Endometrium (tissue), 2 donors: ENCODE measurements around the gene ADGRB3.
"Not testable (repeated sequence)": the region's sequence is repeated elsewhere in the genome, so short reads cannot be mapped to it uniquely, and the experiment has no call there.

ENCODE experiments used
- FAIRE-seq: peaks from 2 replicates; lab custom pipeline; 2012; peaks lifted over from hg19 to GRCh38; lab: Jason Lieb, UNC
- donor health status: control.
- donor health status: control.

The ADGRB3 gene

DNA sequence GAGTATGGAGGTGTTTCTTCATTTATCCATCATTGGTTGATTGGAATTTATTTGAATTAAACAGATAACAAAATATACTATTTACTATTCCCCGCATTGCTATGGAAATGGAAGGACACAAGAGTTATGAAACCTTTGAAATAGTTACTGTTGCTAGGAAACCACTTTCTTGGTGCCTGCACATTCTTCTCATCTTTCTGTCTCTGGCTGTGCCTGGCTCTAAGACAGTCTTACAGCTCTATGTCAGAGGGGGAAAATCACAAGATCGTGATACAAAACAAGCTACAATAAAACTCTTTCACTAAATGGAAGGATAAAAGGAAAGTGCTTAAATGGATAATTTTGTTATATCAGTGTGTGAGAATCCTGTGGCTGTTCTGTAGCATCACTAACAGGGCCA lies 708.8 kb downstream of the ADGRB3 start:
- FAIRE-seq = no peak

DNA sequence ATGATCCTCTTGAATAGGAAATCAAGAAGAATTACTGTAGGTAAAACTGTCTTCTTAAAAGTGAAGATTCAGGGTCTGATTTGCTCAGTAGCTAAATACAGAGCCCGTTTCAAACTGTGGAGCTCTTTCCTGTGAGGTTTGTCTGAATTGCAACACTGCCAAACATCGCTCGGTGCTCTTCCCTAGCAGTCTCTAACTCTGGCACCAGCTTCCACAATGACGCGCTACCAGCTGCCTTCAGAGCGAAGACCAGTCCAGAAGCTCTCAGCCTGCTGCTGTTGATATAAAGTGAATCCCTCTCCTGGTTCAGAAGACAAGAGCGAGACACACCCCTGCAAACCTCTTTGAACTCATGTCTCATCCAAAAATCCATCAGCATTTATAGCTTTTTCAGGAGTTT lies 714.7 kb downstream of the ADGRB3 start:
- FAIRE-seq = no peak

DNA sequence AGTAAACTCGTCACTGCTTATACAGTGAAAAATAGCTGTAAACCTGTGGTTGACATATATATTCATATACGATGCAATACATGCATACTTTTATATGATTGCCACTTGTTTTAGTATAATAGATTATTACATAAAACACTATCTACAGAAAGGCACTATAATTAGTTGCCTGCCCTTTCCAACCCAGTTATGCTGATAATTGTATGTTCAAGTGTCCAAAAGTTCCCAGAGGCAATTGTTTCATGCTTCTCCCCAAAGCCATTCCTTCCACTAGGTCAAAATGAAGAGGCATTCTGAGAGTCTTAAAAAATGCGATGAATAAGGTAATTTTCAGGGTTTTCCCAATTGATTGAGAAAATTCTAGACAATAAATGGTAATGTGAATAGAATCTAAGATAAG lies 727.1 kb downstream of the ADGRB3 start:
- FAIRE-seq = no peak

DNA sequence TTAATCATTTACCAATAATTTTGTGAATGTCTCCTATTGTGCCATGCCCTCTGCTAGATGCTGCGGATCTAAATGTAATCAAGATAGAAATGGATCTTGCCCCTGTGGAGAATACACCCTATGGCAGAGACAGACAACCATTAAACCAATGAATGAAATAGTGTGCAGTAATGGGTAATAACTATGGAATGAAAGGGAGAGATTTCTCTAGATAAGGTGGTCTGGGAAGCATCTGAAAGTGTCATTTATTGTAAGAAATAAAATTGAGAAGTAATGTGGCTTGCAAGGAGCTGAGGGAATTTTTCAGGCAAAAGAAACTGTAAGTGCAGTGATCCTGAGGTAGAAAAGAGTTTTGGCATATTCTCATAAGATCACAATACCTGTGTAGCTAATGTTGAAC lies 731.7 kb downstream of the ADGRB3 start:
- FAIRE-seq = no peak

DNA sequence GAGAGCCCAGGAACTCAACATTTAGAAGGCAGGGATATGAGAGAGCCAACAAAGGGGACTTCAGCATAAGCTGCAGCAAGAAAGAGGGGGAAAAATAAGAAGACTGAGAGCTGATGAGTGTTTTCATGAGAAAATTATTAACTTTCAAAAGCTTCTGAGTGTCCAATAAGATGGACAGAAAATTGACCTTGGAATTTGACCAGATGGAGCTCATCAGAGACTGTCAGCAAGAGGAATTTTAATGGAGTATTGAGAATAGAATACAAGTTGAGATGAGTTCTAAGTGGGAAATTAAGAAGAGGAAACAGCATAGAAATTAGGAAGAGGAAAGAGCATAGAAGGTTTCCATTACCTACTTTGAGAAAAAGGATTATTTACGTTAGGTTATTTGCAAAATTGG lies 733.5 kb downstream of the ADGRB3 start:
- no peak for FAIRE-seq

DNA sequence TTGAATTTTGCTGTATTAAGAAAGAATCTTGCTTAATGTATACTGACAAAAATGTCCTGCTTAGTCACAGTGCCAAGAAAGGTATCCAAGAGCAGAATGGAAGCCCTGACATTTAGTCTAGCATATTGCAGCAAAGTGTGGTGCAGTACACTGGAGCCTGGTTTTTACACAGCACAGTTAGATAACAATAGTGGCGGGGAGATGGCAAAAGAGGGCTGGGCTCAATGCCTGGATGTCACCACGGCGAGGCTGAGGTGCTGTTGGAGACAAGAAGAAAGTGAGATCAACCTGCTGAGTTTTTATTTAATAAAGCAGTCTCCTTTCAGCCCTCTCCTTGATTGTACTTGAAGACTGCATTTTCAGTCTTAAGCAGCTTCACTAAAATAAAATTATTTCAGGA lies 735.7 kb downstream of the ADGRB3 start:
- no peak for FAIRE-seq

DNA sequence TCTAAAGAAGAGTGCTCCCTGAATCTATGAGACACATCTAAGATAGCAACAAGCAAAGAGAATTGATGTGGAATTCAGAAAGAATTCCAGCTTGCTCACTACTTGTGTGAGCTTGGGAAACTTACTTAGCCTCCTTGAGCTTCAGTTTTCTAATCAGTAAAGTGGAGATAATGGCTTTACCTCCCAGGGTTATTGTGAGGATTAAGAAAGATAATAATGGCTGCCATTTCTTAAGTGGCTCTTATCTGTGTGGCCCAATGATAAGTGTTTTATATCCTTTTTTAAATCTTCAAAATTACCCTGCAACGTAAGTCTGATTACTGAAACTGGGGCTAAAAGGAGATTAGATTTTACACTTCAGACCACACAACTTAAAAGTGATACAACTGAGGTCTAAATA lies 743.2 kb downstream of the ADGRB3 start:
- FAIRE-seq = no peak

DNA sequence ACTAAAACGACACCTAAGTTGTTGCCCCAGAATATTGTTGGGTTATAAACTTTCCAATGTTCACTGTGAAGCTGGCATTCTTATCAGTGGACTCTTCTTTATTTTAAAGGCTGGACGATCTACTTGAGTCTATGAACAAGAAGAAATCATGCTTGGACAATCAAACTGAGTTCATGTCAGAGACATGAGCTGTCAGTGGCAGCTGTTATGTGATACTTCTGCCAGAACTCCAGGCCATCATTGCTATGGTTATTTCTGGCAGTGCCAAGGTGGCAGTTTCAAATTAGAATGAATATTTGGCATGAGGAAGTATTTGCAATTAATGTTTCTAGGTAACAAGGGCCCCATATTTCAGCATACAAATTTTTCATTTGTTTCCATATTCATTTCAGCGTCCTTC lies 744.4 kb downstream of the ADGRB3 start:
- FAIRE-seq = no peak

DNA sequence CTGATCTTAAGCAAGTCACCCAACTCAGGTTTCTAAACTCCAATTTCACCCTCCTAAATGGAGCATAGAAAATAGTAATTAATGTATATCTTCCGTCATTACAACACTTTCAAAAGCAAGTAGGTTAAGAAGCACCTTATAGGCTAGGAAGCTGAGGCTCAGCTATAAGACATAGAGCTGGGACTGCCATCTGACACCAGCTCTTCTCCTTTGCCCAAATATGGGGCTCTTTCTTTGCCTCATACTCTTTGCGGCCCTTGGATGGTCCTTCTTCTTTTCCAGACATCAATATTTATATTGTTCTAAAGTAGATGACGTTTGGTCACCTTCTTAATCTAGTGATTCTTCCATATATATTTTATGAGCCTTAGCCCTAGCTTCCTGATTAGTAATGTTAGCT lies 748.5 kb downstream of the ADGRB3 start:
- FAIRE-seq = no peak

DNA sequence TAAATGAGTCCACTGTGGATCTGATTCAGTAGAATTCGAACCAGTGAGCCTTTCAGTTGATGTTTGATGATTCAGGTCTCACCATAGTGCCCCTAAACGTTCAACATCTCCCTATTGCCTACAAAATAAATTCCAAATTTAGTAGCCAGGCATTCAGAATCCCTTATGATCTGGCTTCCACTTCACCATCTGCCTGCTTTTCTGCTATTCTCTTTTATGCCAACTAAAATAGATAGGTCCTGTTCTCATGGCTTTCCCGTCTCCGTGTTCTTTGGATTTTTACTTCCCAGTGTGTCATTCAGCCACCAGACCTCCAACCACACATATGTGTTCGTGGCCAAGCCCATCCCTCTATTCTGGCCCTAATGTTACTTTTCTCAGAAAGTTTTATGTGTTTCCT lies 751.3 kb downstream of the ADGRB3 start:
- FAIRE-seq = no peak

DNA sequence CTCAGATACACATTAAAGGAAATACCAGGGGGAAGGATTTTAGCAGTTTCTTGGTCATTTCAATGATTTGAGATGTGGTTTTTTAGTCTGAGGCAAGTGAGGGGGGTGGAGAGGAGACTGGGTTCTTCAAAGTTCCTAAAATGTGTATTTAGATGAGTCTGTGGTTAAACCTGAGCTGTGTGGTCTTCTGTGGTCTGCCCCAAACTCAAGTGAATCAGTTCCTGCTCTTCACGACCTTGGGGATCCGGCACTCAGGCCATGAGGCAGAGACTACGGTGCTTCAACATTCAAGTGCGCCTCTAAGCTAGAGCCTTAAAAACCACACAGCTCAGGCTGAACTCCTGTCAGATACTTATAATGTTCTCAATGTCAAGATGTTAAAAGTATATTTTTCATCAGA lies 755.0 kb downstream of the ADGRB3 start:
- FAIRE-seq = no peak

DNA sequence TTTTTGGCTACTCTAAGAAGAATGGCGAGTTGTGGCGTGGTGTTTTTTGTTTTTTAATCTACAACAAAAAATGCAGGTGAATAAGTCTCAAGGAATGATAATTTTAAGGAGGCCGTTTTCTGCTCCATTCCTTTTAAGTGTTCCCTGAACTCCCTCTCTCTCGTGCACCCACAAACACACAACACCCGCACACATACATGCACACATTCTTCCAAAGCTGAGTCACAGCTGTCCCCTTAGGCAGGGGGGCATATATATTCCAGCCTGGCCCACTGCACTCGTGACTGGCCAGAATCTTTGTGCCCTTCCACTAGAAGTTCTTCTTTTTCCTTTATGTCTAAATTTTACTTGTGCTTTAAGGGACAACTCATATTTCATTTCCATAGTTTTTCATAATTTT lies 756.0 kb downstream of the ADGRB3 start:
- FAIRE-seq = no peak

DNA sequence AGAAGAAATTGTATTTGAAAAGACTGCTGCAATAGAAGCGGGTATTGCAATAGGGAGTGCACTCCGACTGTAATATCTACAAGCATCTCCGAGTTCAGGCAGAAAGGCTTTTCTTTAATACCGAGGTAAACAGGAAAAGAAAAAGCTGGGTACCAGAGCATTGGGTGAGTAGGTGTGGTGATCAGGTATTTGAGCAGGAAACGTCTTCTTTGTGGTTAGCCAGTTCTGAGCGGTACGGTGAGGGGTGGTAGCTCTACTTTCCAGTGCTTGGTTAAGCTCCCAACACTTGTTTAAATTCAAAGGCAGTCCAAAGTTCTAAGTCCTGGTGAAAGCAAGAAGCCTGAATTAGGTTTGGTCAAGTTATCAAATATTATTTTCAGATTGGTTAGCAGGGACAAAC lies 757.7 kb downstream of the ADGRB3 start:
- no peak for FAIRE-seq

DNA sequence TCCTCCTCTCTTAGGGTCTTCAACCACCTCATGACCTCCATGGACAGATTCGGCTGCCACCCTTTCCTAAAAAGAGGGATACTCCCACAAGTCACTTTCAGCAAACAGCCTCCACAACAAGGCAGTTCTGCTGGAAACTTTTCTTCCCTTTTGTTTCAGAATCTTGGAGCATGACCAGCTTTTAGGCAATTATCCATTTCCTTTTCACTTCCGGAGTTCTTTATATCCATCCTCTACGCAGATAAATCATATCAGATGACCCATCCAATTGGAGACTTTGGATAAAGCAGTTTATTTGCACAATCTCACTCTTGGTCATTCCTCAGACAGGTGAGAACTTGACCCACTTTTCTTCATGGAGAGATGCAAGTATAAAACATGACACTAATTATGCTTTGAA lies 763.2 kb downstream of the ADGRB3 start:
- FAIRE-seq = no peak

DNA sequence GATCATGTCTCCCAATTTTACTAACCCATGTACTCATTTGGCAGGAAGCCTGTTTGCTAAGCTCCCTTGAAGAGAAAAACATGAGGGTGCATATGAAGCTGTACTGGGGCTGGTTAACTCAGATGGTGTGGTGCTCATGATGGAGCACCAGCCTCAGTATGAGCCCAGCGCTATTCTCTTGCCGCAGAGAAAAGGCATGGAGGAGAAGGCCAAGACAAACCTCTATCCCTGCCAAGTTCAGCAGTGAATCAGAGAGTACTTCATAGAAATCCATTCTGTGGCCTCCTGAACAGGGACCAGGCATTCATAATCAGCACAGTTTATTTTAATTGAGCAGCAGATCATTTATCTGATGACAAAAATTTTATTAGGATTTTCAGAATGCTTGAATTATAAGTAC lies 763.6 kb downstream of the ADGRB3 start:
- FAIRE-seq = no peak

DNA sequence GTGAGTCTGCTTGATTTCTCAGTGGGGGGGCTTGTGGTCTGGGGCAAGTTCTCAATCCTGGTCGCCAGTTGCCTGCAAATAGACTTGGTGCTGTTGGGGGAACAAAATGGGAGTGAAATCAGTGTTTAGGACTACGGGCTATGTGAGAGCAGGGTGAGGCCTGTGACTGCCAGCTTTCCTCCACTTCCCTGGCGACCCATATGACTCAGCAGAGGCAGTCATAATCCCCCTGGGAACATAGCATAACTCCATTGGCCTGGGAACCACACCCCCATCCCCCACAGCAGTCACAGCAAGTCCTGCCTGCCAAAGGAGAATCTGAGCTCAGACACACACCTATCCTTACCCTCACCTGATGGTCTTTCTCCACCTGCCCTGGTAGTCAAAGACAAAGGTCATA lies 773.8 kb downstream of the ADGRB3 start:
- FAIRE-seq = no peak

DNA sequence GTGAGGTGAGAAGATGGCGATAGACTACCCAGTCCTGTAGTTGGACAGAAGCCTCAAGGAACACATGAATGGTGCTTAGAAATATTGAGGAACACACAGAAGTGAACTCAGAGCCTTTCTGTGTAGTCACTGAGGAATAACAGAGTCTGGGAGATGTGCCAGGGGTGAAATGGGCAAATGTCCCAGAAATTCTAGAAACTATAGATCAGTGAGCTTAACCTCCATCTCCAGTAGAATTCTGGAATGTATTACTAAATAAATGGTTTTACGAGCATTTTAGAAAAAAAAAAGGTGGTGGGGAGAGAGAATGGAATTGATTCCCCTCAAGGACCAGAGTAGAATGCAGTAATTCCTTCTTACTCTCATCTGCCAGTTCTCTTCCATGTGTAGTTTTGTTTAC lies 781.7 kb downstream of the ADGRB3 start:
- FAIRE-seq = no peak

DNA sequence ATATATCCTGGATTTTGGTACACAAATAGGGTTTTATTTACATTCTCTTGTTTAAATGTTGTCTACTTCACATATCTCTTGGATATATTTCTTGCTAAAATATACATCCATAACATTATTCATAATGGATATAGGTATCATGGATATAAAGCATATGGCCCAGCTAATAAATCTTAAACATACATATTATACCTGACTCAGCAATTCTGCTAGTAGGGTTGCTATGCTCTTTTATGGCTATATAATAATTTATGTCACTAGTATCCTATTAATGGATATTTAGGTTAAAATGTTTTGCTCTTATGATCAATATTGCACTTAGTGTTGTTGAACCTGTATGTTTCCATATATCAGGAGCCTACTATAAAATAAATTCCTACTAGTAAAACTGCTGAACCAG lies 786.2 kb downstream of the ADGRB3 start:
- no peak for FAIRE-seq

DNA sequence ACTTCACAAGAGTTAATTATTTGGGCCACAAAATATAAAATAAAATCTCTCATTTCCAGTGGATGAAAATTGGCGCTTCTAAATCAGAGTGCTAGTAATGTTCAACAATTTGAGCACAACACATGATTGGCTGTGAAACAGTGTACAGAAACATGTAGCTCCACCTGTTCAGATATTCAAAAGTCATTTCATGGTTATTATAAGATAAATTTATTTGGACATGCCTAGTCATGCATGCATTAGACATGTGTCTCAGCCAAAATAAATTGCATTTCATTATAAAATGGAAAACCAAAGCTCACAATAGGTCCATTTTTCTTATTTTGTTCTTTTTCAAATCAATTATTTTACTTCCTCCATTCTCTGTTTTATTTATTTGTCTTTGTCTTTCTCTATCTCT lies 786.9 kb downstream of the ADGRB3 start:
- no peak for FAIRE-seq

DNA sequence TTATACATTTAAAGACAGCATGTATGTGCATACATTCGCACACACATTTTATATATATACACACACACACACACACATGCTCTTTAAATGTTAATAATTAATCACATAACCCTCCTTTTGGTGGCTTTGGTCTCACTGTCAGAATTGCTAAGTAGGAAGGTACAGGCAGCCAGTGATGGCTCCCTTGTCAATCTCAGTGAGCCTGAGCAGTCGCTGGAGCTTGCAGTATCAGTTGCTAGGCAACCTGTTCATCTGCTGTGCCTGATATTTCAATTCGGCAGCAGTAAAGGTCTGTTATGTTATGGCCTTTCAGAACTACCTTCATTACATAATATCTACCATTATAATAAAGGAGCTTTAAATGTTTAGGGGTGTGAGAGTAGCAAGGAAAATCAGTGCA lies 787.4 kb downstream of the ADGRB3 start:
- no peak for FAIRE-seq

DNA sequence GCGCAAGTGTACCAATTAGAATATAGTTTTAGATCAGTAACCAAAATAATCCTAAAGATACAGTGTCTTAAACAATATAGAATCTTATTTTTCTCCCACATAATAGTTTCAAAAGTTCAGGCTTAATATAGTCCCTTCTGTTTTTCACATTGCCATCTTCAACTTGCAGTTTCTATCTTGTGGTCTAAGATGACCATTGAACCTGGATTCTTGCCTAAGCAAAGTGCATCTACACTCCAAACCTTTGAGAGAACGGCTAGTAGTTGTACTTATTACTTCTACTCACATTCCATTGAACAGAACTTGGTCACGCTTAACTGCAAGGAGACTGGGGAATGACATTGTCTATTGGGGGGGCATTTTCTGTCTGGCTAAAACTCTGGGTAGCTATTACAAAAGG lies 788.7 kb downstream of the ADGRB3 start:
- no peak for FAIRE-seq

DNA sequence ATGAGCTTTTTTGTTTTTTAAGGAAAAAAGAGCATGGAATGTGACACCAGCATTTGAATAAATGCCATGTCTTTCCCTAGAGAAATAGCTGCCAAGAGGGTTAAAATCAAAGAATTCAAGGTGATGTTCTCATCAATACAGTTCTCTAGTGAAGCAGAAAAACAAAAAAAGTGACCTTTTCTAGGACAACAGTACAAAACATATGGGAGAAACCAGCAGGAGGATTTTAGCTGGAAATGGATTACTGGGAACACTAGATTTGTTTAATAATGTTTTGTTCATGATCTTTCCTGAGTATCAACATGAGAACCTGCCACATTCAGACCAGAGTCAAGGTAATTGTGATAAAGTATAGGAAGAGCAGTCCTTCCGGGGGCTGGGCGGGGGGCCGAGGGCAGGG lies 789.5 kb downstream of the ADGRB3 start:
- no peak for FAIRE-seq

DNA sequence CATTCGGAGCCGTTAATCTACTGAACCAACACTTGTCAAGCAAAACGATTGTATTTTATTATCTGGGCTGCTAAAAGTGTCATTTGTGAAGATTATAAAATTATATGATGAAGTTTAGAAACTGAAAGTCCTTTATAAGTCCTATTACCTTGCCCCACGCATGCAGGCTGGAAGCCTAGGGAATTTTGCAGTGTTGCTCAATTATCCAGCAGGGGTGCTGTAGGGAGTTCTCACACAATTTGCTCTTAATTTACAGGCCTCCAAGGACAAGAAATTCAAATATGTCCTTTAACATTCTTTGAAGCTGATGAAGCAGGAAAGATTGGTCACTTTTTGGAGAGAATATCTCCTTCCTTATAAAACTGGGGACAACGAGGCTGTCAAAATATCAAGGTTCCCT lies 792.8 kb downstream of the ADGRB3 start:
- no peak for FAIRE-seq

DNA sequence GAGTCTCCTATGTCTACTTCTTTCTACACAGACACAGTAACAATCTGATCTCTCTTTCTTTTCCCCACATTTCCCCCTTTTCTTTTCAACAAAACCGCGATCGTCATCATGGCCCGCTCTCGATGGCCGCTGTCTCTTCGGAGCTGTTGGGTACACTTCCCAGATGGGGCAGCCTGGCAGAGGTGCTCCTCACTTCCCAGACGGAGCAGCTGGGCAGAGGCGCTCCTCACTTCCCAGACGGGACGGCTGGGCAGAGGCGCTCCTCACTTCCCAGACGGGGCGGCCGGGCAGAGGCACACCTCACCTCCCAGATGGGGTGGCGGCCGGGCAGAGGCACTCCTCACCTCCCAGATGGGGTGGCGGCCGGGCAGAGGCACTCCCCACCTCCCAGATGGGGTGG lies 797.1 kb downstream of the ADGRB3 start:
- FAIRE-seq = not testable (repeated sequence)

DNA sequence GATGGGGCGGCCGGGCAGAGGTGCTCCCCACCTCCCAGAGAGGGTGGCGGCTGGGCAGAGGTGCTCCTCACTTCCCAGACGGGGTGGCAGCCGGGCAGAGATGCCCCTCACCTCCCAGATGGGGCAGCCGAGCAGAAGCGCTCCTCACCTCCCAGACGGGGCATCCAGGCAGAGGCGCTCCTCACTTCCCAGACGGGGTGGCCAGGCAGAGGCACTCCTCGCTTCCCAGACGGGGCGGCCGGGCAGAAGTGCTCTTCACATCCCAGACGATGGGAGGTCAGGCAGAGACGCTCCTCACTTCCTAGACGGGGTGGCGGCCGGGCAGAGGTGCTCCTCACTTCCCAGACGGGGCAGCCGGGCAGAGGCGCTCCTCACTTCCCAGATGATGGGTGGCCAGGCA lies 798.0 kb downstream of the ADGRB3 start:
- not testable (repeated sequence) for FAIRE-seq

DNA sequence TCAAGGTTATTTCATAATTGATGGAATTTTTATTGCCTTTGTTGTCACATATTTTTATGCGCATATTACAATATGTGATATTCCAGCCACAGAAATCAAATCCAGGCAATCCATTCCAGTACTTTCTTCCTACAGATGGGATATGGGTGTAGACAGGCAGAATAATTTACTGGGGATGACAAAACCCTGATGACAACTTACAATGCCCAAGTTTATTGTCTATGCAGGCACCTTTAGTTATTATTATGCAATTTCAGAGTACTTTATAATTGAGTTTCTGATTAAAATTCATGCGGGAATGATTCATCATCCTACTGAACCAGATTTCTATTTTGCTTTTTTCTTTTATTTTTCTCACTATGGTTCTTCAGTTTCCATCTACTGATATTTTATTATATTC lies 803.0 kb downstream of the ADGRB3 start:
- FAIRE-seq = no peak
